ENCODE measurements around the gene PTPRT.

The PTPRT gene

DNA sequence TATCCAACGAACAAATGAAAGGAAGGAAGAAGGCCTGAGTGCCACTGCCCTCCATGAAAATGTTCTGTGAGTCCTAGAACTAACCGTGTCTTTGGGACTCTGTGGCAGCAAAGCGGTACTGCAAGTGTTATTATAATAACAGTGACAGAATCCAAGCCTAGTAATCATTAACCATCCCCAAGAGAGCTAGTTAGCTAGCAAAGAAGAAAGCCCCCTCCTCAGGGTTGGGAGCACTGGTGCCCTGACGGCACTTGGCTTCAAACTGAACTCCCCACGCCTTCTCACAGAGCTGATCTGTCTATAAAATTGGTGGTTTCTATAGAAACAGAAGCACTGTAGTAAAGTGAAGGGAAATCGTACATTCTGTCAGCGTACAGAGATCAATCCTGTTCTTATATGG is 239.8 kb downstream of the PTPRT start:
- Histone ChIP-seq H3K27me3 (ENCODE audit: insufficient read depth, low read length) (no peaks in the 10 kb centered on the region), H3K9ac (ENCODE audit: low read depth, low read length) (no peak overlapping the region), H3K9me3 (ENCODE audit: insufficient read depth, low read depth, low read length) (no peaks in the 10 kb centered on the region), H3K4me1 (ENCODE audit: insufficient read depth, low read length) (no peaks in the 10 kb centered on the region), H3K27ac (ENCODE audit: low read depth, low read length) (no peak overlapping the region), H3K4me3 (ENCODE audit: low read length) (no peak overlapping the region), H3K36me3 (ENCODE audit: insufficient read depth, low read length) (no peaks in the 10 kb centered on the region)
- 87% methylated on average over 7 of the region's 7 CpGs for WGBS

DNA sequence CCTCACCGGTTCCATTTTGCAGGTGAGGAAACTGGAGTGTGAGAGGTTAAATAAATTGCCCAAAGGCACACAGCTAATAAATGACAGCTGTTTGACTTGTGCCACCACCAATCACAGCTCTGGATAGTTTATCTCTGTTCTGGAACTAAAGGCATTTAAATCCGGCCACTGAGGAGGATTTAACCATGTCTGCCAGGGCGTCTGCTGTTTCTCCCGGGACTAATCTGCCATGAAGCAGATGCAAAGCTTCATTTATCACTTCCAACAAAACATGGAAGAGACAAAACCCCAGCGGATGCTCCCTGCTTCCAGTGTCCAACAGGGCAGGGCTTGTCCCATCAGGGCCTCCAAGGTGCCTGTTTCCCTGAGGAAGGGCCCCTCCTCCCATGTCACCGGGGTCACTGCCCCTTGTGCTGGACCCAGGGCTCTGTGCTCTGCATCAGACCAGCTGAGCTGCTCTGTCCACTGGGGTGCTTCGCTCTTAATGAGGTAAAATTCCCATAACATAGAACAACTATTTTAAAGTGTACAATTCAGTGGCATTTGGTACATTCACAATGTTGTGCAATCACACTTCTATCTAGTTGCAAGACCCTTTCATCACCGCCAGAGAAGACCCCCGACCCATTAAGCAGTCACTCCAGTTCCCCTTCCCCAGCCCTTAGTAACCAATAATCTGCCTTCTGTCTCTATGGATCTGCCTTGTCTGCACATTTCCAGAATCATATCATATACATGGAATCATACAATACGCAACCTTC is 244.3 kb downstream of the PTPRT start:
- no peak overlapping the region for H3K9ac ChIP-seq (ENCODE audit: low read depth, low read length)

GRCh38 chr20:42941629-42942028 is 248.1 kb downstream of the PTPRT start:
- Histone ChIP-seq H3K27ac (ENCODE audit: low read depth, low read length) (no peak overlapping the region), H3K4me3 (ENCODE audit: low read length) (no peak overlapping the region), H3K36me3 (ENCODE audit: insufficient read depth, low read length) (no peaks in the 10 kb centered on the region), H3K9me3 (ENCODE audit: insufficient read depth, low read depth, low read length) (no peaks in the 10 kb centered on the region), H3K4me1 (ENCODE audit: insufficient read depth, low read length) (peaks cover 14% of the 10 kb centered on the region), H3K9ac (ENCODE audit: low read depth, low read length) (no peak overlapping the region), H3K27me3 (ENCODE audit: insufficient read depth, low read length) (no peaks in the 10 kb centered on the region)
- WGBS, result 83% methylated on average over 2 of the region's 2 CpGs

More for the DNA sequence above, 244.3 kb downstream of the PTPRT start:
- Histone ChIP-seq H3K27me3 (ENCODE audit: insufficient read depth, low read length) (no peaks in the 10 kb centered on the region), H3K9me3 (ENCODE audit: insufficient read depth, low read depth, low read length) (no peaks in the 10 kb centered on the region), H3K27ac (ENCODE audit: low read depth, low read length) (no peak overlapping the region), H3K36me3 (ENCODE audit: insufficient read depth, low read length) (no peaks in the 10 kb centered on the region), H3K4me3 (ENCODE audit: low read length) (no peak overlapping the region), H3K4me1 (ENCODE audit: insufficient read depth, low read length) (no peaks in the 10 kb centered on the region)
- 93% methylated on average over 10 of the region's 10 CpGs for WGBS

DNA sequence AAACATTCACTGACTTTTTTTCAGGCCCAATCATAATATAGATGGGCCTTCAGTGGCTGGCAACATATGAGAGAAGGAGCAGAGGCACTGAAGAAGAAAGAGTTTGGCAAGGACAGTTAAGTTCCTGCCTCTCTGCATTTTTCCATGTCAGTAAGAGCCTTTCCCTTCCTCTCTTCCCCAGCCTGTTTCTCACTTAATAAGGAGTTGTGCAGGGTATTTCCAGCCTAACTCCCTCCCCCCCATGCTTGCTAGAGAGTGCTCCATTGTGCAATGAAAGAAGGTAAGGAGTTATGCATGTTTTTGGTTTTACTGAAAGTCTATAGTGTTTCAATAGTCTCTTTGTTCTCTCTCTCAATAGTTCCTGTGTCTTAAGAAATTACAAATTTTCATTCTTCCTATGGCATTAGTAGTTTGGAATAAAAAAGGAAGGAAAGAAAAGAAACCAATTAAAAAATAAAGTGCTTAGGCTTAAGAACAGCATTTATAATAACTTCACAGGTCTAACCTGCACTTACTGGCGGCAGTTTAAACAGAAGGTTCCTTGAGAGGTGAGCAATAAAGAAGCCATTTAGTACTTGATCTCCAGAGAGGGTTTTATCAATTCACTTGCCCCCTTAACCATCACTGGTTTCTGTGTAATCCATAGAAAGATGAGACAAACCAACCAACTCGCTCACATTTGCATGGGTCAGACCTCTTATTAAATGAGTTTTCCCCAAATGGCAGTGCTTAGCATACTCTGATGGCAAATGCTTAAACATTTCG is 251.1 kb downstream of the PTPRT start:
- Histone ChIP-seq H3K27me3 (ENCODE audit: insufficient read depth, low read length) (no peaks in the 10 kb centered on the region), H3K4me1 (ENCODE audit: insufficient read depth, low read length) (peaks cover 17% of the 10 kb centered on the region), H3K27ac (ENCODE audit: low read depth, low read length) (no peak overlapping the region), H3K9me3 (ENCODE audit: insufficient read depth, low read depth, low read length) (no peaks in the 10 kb centered on the region), H3K9ac (ENCODE audit: low read depth, low read length) (no peak overlapping the region), H3K36me3 (ENCODE audit: insufficient read depth, low read length) (no peaks in the 10 kb centered on the region), H3K4me3 (ENCODE audit: low read length) (no peak overlapping the region)
- 75% methylated on average over 2 of the region's 3 CpGs for WGBS

DNA sequence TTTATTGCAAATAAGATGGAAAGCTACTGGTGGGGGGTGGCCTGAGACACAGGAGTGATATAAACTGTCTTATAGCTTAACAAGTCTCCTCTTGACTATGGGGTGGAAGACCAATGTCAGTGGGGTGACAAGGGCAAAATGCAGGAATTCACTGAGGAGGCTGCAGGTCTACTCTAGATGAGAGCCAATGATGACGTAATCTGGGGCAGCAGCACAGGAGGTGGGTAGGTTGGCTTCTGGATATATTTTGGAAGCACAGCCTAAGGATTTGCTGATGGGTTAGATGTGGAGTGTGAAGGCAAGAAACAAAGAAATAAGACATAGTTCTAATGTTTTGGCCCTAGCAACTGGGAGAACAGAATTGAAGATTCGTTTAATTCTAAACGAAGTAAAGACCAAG is 253.2 kb downstream of the PTPRT start:
- Histone ChIP-seq H3K4me1 (ENCODE audit: insufficient read depth, low read length) (peaks cover 17% of the 10 kb centered on the region), H3K9me3 (ENCODE audit: insufficient read depth, low read depth, low read length) (no peaks in the 10 kb centered on the region), H3K36me3 (ENCODE audit: insufficient read depth, low read length) (no peaks in the 10 kb centered on the region), H3K4me3 (ENCODE audit: low read length) (no peak overlapping the region), H3K27me3 (ENCODE audit: insufficient read depth, low read length) (no peaks in the 10 kb centered on the region), H3K9ac (ENCODE audit: low read depth, low read length) (no peak overlapping the region), H3K27ac (ENCODE audit: low read depth, low read length) (no peak overlapping the region)
- WGBS, result 89% methylated on average over 3 of the region's 3 CpGs

DNA sequence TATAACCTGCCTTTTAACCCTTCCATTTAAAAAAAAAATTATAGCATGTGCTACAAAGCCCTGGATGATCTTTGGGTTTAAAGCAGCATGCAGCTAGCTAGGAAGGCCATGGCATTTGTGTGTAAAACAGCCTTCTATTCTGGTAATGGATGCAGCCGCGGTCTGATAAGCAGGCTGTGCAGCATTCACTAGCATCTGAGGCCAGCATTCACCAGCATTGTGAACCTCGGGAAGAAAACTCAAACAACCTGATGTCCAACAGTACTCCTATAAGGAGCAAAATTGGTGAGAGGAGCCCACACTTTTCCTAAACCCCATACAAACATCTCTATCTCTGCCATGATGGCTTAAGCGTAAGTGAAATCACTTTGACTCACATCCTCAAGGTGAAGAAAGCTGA is 265.5 kb downstream of the PTPRT start:
- Histone ChIP-seq H3K9me3 (ENCODE audit: insufficient read depth, low read depth, low read length) (no peaks in the 10 kb centered on the region), H3K27ac (ENCODE audit: low read depth, low read length) (no peak overlapping the region), H3K27me3 (ENCODE audit: insufficient read depth, low read length) (no peaks in the 10 kb centered on the region), H3K4me3 (ENCODE audit: low read length) (no peak overlapping the region), H3K4me1 (ENCODE audit: insufficient read depth, low read length) (no peaks in the 10 kb centered on the region), H3K9ac (ENCODE audit: low read depth, low read length) (no peak overlapping the region), H3K36me3 (ENCODE audit: insufficient read depth, low read length) (no peaks in the 10 kb centered on the region)
- WGBS, result 97% methylated on average over 4 of the region's 4 CpGs

DNA sequence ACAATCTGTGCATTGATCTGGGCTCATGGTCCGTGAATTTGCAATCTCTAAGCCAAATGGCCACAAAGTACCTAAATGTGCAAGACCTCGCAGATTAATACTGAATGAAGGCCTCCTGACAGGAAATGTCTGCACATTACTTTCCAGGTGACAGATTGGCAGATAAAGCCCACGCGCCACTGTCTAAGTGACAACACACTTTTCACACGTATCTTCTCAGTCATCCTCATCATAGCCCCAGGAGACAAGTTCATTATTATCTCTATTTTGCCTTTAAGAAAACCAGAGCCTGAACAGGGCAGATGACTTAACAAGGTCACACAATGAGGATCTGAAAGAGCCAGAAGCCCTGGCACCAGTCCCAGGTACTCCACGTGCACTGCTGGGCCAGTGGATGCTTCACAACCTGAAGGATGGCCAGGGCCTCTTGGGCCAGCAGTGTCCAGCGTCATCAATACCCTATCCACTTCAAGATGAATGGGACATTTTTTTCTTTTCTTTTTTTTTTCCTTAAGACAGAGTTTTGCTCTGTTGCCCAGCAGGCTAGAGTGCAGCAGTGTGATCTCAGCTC is 266.3 kb downstream of the PTPRT start:
- Histone ChIP-seq H3K27me3 (ENCODE audit: insufficient read depth, low read length) (no peaks in the 10 kb centered on the region), H3K36me3 (ENCODE audit: insufficient read depth, low read length) (no peaks in the 10 kb centered on the region), H3K4me1 (ENCODE audit: insufficient read depth, low read length) (no peaks in the 10 kb centered on the region), H3K27ac (ENCODE audit: low read depth, low read length) (no peak overlapping the region), H3K4me3 (ENCODE audit: low read length) (no peak overlapping the region), H3K9me3 (ENCODE audit: insufficient read depth, low read depth, low read length) (no peaks in the 10 kb centered on the region), H3K9ac (ENCODE audit: low read depth, low read length) (no peak overlapping the region)
- WGBS, result 85% methylated on average over 7 of the region's 7 CpGs

DNA sequence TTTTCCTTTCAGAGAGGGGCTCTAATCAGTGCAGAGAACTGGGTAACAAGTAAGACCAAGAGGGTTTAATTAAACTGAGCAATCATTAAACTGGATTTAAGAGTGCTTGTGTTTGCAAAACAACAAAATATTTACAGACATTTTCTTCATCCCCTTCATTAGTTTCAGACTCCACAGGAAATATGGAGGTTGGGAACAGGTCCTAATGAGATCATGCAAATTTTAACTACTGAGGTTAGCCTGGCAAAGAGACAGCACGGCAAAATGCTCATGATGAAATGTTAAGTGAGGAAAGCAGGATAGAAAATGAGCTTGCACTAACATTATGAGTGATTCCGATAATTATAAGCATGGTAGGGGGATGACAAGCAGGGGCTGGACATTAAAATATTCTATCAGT is 268.9 kb downstream of the PTPRT start:
- Histone ChIP-seq H3K9me3 (ENCODE audit: insufficient read depth, low read depth, low read length) (0 out of 2 replicates have a peak, but pooled peaks cover 2% of the 10 kb centered on the region), H3K27me3 (ENCODE audit: insufficient read depth, low read length) (no peaks in the 10 kb centered on the region), H3K9ac (ENCODE audit: low read depth, low read length) (no peak overlapping the region), H3K4me1 (ENCODE audit: insufficient read depth, low read length) (no peaks in the 10 kb centered on the region), H3K4me3 (ENCODE audit: low read length) (no peak overlapping the region), H3K27ac (ENCODE audit: low read depth, low read length) (no peak overlapping the region), H3K36me3 (ENCODE audit: insufficient read depth, low read length) (no peaks in the 10 kb centered on the region)
- WGBS, result 85% methylated on average over 2 of the region's 2 CpGs

DNA sequence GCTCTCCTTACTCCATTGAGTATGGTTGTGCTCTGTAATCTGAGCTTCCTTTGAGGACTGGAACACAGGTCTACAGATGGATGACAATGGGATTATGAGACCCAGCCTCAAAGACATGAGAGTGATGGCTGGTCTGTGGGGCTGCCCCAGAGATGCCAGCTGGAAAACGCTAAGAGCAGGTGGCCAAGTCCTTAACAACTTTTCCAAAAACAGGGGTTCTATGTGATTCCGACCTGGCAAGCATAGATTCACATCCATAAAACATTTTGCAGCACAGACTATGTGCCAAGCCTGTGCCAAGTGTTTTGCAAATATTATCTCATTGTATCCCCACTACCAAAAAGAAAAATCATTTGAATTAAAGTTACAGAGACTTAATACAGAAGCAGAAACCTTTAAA is 270.4 kb downstream of the PTPRT start:
- Histone ChIP-seq H3K9me3 (ENCODE audit: insufficient read depth, low read depth, low read length) (0 out of 2 replicates have a peak, but pooled peaks cover 2% of the 10 kb centered on the region), H3K27me3 (ENCODE audit: insufficient read depth, low read length) (no peaks in the 10 kb centered on the region), H3K4me3 (ENCODE audit: low read length) (no peak overlapping the region), H3K27ac (ENCODE audit: low read depth, low read length) (no peak overlapping the region), H3K9ac (ENCODE audit: low read depth, low read length) (no peak overlapping the region), H3K4me1 (ENCODE audit: insufficient read depth, low read length) (no peaks in the 10 kb centered on the region), H3K36me3 (ENCODE audit: insufficient read depth, low read length) (no peaks in the 10 kb centered on the region)
- WGBS, result 68% methylated on average over 2 of the region's 2 CpGs

GRCh38 chr20:42915081-42915480 is 274.6 kb downstream of the PTPRT start:
- Histone ChIP-seq H3K4me3 (ENCODE audit: low read length) (no peak overlapping the region), H3K27ac (ENCODE audit: low read depth, low read length) (no peak overlapping the region), H3K36me3 (ENCODE audit: insufficient read depth, low read length) (no peaks in the 10 kb centered on the region), H3K9me3 (ENCODE audit: insufficient read depth, low read depth, low read length) (0 out of 2 replicates have a peak, but pooled peaks cover 2% of the 10 kb centered on the region), H3K9ac (ENCODE audit: low read depth, low read length) (no peak overlapping the region), H3K4me1 (ENCODE audit: insufficient read depth, low read length) (no peaks in the 10 kb centered on the region), H3K27me3 (ENCODE audit: insufficient read depth, low read length) (no peaks in the 10 kb centered on the region)
- 91% methylated on average over 8 of the region's 8 CpGs for WGBS

DNA sequence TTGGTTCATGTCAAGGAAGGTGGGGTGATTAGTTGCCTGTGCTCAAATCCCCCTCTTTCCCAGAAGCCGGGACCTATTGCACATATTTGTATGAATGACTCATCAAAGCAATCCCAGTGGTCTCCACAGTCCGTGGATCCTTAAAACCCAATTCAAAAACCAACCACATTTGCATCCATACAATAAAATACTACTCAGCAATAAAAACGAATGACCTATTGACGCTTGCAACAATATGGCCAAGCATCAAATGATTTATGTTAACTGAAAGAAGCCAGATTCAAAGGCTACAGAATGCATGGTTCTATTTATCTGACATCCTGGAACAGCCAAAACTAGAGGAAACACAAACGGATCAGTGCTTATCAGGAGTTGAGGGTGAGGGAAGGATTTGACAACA is 275.4 kb downstream of the PTPRT start:
- WGBS, result 82% methylated on average over 5 of the region's 5 CpGs

More for the DNA sequence above, 275.4 kb downstream of the PTPRT start:
- no peak overlapping the region for H3K4me3 ChIP-seq (ENCODE audit: low read length)
- H3K4me1 ChIP-seq (ENCODE audit: insufficient read depth, low read length), result no peaks in the 10 kb centered on the region
- no peaks in the 10 kb centered on the region for H3K36me3 ChIP-seq (ENCODE audit: insufficient read depth, low read length)
- no peaks in the 10 kb centered on the region for H3K27me3 ChIP-seq (ENCODE audit: insufficient read depth, low read length)
- H3K27ac ChIP-seq (ENCODE audit: low read depth, low read length), result no peak overlapping the region
- H3K9ac ChIP-seq (ENCODE audit: low read depth, low read length), result no peak overlapping the region
- H3K9me3 ChIP-seq (ENCODE audit: insufficient read depth, low read depth, low read length), result 0 out of 2 replicates have a peak, but pooled peaks cover 2% of the 10 kb centered on the region

Data from HUES64 (cell line).